Stimulated activated CD4-positive, alpha-beta T cell treated with anti-CD3 and anti-CD28 coated beads, Interleukin-12 subunit alpha, Interleukin-12 subunit beta, amount 100 ng/mL, for 48 hours (primary cell): ENCODE measurements around the gene PPHLN1.

ENCODE experiments used
- DNase-seq, 3 donors: peaks; one replicate each; pipeline ENCODE4 v3.0.0-alpha.2; 2020; ENCODE audit warnings: low read depth in 2 of 3, low spot score in 1 of 3

PPHLN1 gene, protein sequence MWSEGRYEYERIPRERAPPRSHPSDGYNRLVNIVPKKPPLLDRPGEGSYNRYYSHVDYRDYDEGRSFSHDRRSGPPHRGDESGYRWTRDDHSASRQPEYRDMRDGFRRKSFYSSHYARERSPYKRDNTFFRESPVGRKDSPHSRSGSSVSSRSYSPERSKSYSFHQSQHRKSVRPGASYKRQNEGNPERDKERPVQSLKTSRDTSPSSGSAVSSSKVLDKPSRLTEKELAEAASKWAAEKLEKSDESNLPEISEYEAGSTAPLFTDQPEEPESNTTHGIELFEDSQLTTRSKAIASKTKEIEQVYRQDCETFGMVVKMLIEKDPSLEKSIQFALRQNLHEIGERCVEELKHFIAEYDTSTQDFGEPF

DNA sequence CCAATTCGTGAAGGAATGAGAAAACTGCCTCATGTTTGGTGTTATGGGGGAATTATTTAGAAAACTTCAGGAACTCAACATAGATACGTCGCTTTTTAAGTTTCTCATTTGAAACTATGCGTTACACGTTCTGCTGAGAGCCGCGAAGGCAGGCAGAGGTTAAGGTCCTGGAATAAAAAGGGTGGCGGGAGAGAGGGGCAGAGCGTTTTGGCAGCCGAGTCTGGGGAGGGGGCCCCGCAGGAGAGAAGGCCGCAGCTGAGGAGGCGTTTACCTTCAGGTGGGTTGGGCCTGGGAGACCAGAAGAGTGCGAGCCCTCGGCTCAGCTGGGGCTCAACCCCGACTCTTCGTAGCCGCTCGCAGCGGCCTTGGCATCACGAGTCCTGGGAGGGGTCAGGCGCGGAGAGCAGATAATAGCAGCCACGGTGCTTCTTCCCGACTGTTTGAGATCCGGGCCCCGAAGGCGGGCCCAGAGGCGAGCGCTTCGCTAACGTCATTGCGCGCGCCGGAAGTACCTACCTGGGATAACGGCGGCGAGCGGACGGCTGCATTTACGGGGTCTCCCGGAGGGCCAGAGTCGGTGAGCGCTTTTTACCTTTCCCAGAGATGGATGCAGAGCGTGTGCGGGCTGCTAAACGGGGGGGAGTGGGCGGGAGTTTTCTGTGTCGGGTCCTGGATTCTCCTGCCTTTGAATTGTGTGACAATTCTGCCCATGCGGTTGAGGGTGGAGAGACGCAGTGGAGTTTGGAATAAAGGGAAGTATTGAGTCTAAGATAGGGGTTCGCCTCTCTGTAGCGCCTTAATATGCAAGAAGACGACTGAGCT is at the start of gene PPHLN1, which contains the start of gene ZCRB1:
Gene PPHLN1 (plus strand): TSS at position 515 of the 822 bp plus-strand sequence. CDS start 9,736 bp downstream, outside the sequence.
Gene ZCRB1 (minus strand): TSS at position 442 of the 822 bp plus-strand sequence. CDS start 1,992 bp downstream, outside the sequence.
- DNase-seq, result peak; percentile 56 to 74 (median 65)

DNA sequence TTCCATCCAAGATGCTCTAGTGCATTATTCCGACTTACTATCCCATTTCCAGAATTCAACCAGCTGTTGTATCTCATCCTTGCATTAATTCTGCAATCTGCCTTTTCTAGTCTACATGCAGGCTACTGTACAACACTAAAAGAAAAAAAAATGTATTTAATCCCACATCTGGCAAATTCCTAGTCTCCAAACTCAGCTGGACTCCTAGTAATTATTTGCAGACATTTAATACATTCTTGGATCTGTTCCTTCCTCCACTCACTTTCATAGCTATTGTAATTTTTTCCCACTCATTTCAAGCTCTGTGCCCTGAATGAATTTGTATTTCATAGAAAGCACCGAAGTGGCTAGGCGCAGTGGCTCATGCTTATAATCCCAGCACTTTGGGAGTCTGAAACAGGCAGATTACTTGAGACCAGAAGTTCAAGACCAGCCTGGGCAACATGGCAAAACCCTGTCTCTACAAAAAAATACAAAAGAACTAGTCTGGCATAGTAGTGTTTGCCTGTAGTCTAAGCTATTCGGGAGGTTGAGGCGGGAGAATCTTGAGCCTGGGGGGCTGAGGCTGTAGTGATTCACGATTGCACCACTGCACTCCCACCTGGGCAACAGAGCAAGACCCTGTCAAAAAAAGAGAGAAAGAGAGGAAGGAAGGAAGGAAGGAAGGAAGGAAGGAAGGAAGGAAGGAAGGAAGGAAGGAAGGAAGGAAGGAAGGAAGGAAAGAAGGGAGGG is 48.4 kb upstream of the PPHLN1 start:
- DNase-seq, result no peak

DNA sequence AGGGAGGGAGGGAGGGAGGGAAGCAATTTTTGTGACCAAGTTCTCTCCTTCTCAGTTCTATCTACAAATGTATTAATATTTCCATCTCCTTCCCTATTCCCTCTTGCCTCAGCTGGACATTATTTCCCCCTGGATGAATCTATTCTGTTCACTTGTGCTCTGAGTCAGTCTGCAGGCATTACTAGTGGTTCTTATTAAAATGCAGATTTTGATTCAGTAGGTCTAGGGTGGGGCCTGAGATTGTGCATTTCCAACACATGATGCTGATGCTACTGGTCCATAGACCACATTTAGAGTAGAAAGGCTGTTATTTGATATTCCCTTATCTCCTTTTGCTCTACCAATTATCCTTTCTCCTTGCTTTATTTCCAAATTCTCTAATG is 47.8 kb upstream of the PPHLN1 start:
- no peak for DNase-seq

DNA sequence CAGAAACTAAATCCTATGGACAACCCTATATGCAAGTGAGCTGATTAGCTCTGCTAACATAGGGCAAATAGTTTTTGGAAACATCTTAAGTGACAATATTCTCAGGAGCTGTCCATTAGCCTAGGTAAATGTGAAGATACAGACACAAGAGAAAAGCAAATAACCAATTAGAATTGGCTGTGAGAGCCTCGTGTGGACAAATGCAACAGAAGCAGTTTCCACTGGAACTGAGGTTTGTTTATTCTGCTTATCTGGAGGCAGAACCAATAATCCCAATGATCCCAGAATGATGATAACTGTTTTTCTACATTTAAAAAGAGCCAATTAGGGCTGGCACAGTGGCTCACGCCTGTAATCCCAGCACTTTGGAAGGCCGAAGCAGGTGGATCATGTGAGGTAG is 44.7 kb upstream of the PPHLN1 start:
- no peak for DNase-seq

DNA sequence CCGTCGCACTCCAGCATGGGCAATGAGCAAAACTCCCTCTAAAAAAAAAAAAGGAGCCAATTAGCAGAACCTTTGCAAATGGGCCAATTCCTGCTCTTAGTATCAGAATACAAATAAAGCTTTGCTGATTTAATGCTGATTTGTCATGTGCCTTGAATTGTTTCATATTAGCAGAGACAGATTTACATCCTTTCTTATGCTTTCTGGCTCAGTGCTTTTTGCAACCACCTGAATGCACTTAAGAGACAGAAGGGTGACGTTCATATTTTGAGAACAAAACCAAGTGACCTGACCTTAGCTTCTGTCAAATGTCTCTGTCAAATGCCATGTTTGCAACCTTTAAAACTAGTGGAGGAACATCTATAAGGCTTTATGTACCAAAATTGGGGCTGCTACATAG is 44.1 kb upstream of the PPHLN1 start:
- no peak for DNase-seq

DNA sequence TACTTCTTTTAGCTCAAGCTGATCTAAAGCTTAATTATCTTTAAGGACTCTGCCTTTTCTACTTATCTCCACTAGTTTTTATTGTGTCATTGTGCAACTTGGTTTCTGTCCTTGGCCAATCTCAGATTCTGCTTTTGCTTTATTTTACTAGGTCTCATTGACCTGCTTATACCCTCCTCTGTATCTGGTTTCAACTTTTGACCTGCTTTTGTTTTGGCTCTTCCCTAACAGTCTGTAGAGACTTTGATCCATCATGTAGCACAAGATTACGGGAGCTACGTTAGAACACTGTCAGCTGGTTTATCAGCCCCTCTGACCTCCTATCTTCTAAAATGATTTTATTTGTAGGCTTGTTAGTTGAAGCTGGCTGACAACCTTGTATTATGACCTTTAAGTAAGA is 43.7 kb upstream of the PPHLN1 start:
- no peak for DNase-seq

DNA sequence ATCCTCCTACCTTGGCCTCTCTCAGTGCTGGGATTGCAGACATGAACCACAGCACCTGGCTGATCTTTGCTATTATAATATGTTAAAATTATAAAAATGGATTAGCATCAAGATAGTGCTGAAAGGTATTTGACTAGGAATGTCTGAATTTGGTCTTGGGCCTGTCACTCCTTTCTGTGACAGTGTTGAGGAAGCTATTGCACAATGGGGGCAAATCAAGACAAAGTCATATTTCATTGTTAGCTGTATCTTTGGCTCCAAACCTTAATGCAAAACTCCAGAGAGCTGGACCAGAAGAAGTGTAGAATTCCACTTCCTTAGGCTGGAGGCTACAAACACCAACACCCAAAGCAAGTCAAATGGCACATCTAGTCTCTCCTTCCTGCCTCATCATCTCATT is 42.2 kb upstream of the PPHLN1 start:
- DNase-seq, result no peak

DNA sequence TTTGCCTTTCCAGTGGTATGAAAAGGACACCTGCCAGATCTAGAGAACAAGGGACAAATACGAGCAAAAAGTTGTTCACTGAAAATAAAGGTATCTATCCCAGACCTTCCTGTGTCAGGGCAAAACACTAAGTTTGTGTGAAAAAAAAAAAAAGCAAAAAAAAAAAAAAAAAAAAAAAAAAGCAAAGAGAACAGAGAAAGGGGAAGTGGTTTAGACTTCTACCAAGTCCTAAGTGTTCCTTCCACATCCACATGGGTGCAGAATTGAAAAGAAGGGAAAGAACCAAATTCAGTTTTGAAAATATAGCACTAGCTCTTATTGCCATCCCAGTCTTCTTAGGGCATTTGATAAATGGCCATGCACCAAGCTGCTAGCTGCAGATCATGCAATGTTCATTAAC is 41.8 kb upstream of the PPHLN1 start:
- DNase-seq, result no peak

DNA sequence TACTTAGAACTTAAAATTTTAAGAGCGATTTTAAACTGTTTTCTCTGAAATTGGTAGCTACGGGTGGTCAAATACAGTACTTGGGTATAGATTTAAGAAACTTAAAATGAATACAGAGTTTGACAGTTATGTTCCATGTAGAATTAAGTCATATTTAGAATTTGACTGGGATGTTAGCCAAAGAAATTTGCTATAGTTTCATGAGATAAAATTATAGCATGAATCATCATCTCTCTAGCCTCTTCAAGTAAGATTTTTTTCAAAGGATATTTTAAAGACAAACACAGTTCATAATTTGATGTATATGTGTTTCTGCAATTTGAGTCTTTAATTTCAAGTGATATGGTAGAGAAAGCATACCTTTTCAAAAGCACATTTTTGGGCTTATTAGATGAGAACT is 41.1 kb upstream of the PPHLN1 start:
- DNase-seq, result no peak

DNA sequence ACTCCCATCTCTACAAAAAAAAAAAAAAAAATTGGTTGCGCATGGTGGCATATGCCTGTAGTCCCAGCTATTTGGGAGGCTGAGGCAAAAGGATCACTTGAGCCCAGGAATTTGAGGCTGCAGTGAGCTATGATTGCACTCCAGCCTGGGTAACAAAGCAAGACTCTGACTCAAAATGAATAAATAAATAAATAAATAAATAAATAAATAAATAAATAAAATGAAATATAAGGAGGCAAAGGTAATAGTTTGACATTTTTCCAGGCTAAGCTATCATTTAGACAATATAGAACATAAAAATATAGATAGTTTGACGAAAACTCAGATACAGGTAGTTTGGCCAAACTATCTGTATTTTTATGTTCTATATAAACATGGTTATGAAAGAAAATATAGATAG is 40.5 kb upstream of the PPHLN1 start:
- no peak for DNase-seq

DNA sequence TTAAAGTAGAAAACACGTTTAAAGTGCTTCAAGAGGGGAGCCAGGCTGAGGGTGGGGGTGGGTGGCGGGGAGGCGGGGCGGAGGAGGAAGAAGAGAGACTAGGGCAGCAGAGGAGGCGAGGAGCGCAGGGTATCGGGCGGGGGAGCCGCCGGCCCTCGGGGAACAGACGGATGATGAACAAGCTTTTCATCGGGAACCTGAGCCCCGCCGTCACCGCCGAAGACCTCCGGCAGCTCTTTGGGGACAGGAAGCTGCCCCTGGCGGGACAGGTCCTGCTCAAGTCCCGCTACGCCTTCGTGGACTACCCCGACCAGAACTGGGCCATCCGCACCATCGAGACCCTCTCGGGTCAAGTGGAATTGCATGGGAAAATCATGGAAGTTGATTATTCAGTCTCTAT is 39.2 kb upstream of the PPHLN1 start:
- no peak for DNase-seq

DNA sequence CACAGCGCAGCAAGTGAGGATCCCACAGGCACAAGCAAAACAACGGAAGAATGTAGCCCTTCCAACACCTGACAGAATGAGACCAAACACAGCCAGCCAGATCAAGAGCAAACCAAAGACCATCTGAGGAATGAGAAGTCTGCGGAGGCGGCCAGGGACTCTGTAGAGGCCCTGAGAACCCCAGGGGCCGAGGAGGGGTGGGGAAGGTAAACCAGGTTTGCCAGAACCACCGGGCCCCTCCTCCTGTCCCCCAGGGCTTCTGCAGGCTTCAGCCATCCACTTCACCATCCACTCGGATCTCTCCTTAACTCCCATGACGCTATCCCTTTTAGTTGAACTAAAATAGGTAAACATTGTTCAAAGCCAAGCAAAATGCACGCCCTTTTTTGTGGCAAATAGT is 37.4 kb upstream of the PPHLN1 start:
- DNase-seq, result no peak

DNA sequence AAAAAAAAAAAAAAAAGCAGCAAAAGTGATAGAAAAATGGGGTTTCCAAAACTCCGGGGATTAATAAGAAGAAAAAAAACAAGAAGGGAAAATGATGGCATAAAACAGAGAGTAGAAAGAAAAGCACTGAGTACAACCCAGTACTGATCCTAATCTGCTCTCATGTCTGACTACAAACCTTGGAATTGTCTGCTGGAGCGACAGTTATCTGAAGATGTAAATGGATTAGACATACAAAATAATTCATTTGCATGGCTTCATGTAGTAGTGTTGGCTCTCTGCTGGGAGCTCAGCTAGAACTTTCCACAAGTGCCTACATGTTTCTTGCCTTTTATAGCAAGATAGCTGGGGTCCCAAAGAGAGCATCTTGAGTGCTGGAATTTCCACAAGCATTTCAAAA is 34.3 kb upstream of the PPHLN1 start:
- DNase-seq, result no peak

DNA sequence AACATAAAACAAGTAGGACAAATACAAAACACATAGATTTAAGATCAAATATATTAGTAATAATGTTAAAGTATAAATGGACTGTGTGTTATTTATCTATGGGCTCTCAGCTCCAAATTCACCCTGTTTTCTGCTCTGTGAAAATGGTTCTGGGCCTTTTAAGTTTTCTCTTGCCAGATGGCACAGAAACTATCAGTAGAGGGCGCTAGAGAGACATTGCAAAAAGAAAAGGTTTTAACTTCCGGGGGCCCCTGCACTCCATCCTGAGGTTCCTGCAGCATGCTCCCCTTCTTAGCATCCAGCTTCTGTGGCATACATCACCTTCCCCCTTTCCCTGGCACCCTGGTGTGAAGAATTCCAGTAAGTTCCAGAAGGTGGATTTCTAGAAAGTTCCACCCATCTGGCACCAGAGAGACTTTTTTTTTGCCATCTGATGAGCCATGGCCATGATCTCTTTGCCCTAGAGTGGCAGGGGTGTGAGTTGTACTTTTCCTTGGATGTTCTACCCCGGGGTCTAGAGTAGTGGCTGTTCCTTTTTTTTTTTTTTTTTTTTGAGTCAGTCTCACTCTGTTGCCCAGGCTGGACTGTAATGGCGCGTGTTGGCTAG is 29.4 kb upstream of the PPHLN1 start:
- peak in 1 of 3 donors; percentile 27 for DNase-seq

DNA sequence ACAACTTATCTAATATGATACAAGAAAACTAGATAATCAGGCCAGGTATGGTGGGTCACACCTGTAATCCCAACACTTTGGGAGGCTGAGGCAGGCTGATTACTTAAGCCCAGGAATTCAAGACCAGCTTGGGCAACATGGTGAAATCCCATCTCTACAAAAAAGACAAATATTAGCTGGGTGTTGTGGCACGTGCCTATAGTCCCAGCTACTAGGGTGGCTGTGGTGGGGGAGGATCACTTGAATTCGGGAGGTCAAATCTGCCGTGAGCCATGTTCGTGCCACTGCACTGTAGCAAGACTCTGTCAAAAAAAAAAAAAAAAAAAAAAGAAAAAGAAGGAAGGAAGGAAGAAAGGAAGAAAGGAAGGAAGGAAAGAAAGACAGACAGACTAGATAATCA is 27.1 kb upstream of the PPHLN1 start:
- DNase-seq, result no peak

DNA sequence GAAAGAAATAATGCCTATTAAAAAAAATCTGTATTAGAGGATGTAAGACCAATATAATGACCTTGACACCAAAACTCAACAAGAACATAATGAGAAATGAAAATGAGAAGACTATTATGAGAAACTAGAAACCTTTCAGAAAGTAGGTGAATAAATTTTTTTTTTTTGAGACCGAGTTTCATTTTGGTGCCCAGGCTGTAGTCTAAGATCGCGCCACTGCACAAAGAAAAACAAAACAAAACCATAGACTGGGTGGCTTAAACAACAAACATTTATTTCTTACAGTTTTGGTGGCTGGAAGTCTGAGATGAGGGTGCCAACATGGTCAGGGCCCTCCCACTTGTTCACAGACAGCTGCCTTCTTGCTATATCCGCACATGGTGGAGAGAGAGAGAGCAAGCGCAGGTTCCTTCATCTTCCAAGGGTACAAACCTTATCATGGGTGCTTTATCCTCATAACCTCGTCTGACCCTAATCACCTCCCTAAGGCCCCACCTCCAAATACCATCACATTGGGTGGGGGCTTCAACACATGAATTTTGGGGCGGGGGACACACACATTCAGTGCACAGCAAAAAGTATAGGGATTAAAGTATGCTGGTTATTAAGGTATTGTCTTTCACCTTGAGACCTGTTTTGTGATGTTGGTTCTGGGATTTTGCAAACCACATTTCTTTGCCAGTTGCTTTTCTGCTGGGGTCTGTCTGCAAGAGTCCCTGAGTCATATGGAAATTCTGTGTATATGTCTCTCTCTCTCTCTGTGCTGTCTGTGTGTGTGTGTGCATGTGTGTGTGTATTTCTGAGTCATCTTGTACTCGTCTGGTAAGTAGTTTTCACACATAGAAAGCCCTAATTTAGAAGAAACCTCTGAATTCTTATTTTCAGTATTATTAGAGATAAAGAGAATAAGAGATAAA is 26.3 kb upstream of the PPHLN1 start:
- DNase-seq, result peak; percentile 59 to 76 (median 65)

DNA sequence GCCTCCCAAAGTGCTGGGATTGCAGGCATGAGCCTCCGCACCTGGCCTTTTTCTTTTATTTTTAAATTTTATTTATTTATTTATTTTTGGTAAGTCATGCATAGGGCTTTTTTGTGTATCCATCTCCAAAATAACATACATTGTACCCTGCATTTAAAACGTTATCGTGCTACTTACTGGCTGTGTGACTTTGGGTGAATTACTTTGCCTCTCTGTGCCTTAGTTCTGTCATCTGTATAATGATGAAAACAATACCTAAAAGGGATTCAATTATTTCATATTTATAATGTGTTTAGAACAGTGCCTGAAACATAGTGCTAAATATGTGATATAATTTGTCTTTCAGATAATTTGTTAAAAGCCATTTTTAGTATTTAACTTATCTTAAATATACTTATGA is 19.7 kb upstream of the PPHLN1 start:
- no peak for DNase-seq

DNA sequence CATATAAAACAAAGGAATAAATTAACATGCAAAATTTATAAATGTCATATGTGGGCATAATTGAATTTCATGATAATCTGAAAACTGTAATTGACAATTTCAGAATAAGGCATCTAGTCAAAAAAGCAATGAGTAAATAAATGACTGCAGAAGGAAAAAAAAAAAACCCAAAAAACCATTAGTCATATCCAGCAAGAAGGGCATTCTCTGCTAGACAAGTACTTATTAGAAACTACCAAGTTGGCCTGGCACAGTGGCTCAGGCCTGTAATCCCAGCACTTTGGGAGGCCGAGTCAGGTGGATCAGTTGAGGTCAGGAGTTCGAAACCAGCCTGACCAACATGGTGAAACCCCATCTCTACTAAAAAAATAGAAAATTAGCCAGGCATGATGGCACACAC is 17.6 kb upstream of the PPHLN1 start:
- DNase-seq, result no peak

DNA sequence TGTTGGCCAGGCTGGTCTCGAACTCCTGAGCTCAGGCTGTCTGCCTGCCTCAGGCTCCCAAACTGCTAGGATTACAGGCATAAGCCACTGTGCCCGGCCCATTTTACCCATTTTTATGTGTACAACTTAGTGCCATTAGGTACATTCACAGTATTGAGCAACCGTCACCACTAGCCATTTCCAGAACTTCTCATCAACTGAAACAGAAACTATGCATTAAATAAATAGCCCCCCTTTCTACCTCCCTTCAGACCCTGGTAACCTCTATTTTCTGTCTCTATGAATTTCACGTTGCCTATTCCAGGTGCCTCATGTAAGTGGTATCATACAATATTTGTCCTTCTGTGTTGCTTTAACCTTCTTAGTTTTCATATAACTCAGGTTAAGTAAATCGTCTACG is 16.0 kb upstream of the PPHLN1 start:
- no peak for DNase-seq

DNA sequence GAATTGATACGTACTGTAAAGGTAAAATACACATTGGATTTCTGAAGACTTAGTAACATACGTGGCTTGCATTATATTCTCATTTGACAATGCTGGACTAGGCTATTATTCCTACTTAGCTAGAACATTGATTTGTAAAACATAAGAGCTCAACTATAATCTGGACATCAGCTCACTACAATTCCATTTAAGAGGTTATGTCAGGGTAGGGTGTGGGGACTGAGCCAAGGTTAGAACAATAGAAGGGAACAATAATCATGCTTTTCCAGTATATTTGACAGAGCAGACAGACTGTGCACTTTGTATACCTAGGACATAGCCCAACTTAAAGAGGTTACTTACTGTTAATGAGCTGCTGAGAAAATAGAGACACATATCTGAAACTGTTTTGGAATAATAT is 10.9 kb upstream of the PPHLN1 start:
- no peak for DNase-seq
